Liver (tissue), 9 donors: Measurements from ENCODE around the gene SYTL3. TPM values are rescaled to one million over a fixed set of nuclear protein-coding genes. Genes with fewer than 3 reads are reported as not detected.
"Not testable (repeated sequence)": the region's sequence is repeated elsewhere in the genome, so short reads cannot be mapped to it uniquely, and the experiment has no call there.

ENCODE experiments used
- DNase-seq: peaks from one replicate; pipeline ENCODE4 v3.0.0-alpha.2; 2017; ENCODE audit warnings: low spot score
- H3K27ac ChIP-seq, 2 donors: one replicate each; pipeline ENCODE4 v1.7.0; 2013; ENCODE audit warnings: inconsistent platforms in 2 of 2, low read length in 2 of 2, control low read depth in 1 of 2, low read depth in 1 of 2, mild to moderate bottlenecking in 1 of 2
- H3K27me3 ChIP-seq, 4 donors: one replicate each; pipeline versions ENCODE4 v1.6.1 to v1.7.0; 2013; ENCODE audit warnings: low read length in 3 of 4, inconsistent platforms in 1 of 4, mild to moderate bottlenecking in 1 of 4, moderate library complexity in 1 of 4; ENCODE audit not compliant: control insufficient read depth in 4 of 4, insufficient read depth in 4 of 4
- H3K36me3 ChIP-seq, 4 donors: one replicate each; pipeline versions ENCODE4 v1.6.1 to v1.7.0; 2013; ENCODE audit warnings: low read length in 3 of 4, mild to moderate bottlenecking in 3 of 4, low read depth in 1 of 4, moderate library complexity in 1 of 4; ENCODE audit not compliant: control insufficient read depth in 4 of 4, insufficient read depth in 3 of 4
- H3K4me1 ChIP-seq, 4 donors: one replicate each; pipeline versions ENCODE4 v1.6.1 to v1.7.0; 2013; ENCODE audit warnings: low read length in 3 of 4, mild to moderate bottlenecking in 3 of 4, moderate library complexity in 1 of 4; ENCODE audit not compliant: control insufficient read depth in 4 of 4, insufficient read depth in 4 of 4
- H3K4me3 ChIP-seq, 3 donors: one replicate each; pipeline versions ENCODE4 v1.6.1 to v1.7.0; 2013; ENCODE audit warnings: low read length in 3 of 3, control low read depth in 1 of 3, low read depth in 1 of 3, mild to moderate bottlenecking in 1 of 3
- H3K9ac ChIP-seq, 2 donors: one replicate each; pipeline ENCODE4 v1.7.0; 2013; ENCODE audit warnings: low read length in 2 of 2, mild to moderate bottlenecking in 2 of 2, moderate library complexity in 2 of 2, control low read depth in 1 of 2, low read depth in 1 of 2
- H3K9me3 ChIP-seq, 4 donors: one replicate each; pipeline versions ENCODE4 v1.6.1 to v1.7.0; 2013; ENCODE audit warnings: low read length in 3 of 4; ENCODE audit not compliant: control insufficient read depth in 4 of 4
- ATF3 ChIP-seq: IDR thresholded peaks from 2 replicates; pipeline ENCODE4 v1.6.1; 2016; ENCODE audit warnings: antibody characterized with exemption
- EGR1 ChIP-seq, 2 donors: IDR thresholded peaks; 2 replicates each; pipeline ENCODE4 v1.6.1; 2016 to 2018; ENCODE audit warnings: antibody characterized with exemption in 2 of 2, low read depth in 2 of 2
- FOXA1 ChIP-seq: IDR thresholded peaks from 2 replicates; pipeline ENCODE4 v1.6.1; 2016; ENCODE audit warnings: antibody characterized with exemption
- FOXA2 ChIP-seq: IDR thresholded peaks from 2 replicates; pipeline ENCODE4 v1.6.1; 2016; ENCODE audit warnings: antibody characterized with exemption
- HNF4A ChIP-seq, 2 donors: conservative IDR thresholded peaks; 2 replicates each; pipeline ENCODE4 v1.6.1; 2016; ENCODE audit warnings: antibody characterized with exemption in 2 of 2, mild to moderate bottlenecking in 2 of 2
- HNF4G ChIP-seq: IDR thresholded peaks from 2 replicates; pipeline ENCODE4 v1.6.1; 2016; ENCODE audit warnings: antibody characterized with exemption
- JUND ChIP-seq, 2 donors: IDR thresholded peaks; 2 replicates each; pipeline ENCODE4 v1.6.1; 2016; ENCODE audit warnings: antibody characterized with exemption in 2 of 2
- MAX ChIP-seq: IDR thresholded peaks from 2 replicates; pipeline ENCODE4 v1.6.1; 2016; ENCODE audit warnings: antibody characterized with exemption
- NR2F2 ChIP-seq: IDR thresholded peaks from 2 replicates; pipeline ENCODE4 v1.6.1; 2016; ENCODE audit warnings: antibody characterized with exemption
- RAD21 ChIP-seq, 2 donors: IDR thresholded peaks; 2 replicates each; pipeline ENCODE4 v1.6.1; 2016; ENCODE audit warnings: antibody characterized with exemption in 2 of 2, mild to moderate bottlenecking in 2 of 2
- RXRA ChIP-seq, 2 donors: IDR thresholded peaks; 2 replicates each; pipeline ENCODE4 v1.6.1; 2017 to 2018; ENCODE audit warnings: antibody characterized with exemption in 2 of 2, mild to moderate bottlenecking in 1 of 2
- SP1 ChIP-seq: IDR thresholded peaks from 2 replicates; pipeline ENCODE4 v1.6.1; 2018; ENCODE audit warnings: antibody characterized with exemption, mild to moderate bottlenecking
- TAF1 ChIP-seq: conservative IDR thresholded peaks from 2 replicates; pipeline ENCODE4 v1.6.1; 2016; ENCODE audit warnings: antibody characterized with exemption, mild to moderate bottlenecking
- YY1 ChIP-seq: IDR thresholded peaks from 2 replicates; pipeline ENCODE4 v1.6.1; 2016; ENCODE audit warnings: antibody characterized with exemption, mild to moderate bottlenecking
- ZBTB33 ChIP-seq: IDR thresholded peaks from 2 replicates; pipeline ENCODE4 v1.6.1; 2016; ENCODE audit warnings: antibody characterized with exemption
- WGBS: extraction: QIAGEN DNeasy Blood & Tissue Kit; methylation state at CpG from one replicate; pipeline ENCODE4 v1.1.7; 2013; 5-methylcytosine and 5-hydroxymethylcytosine counted together
- polyA plus RNA-seq, 2 donors: library from polyadenylated mRNA; stranded (reverse) in 1 of 2; unstranded in 1 of 2; fragments of 200-250 nt in 1 of 2; fragments of >200 nt in 1 of 2; fragmentation: Nextera tagmentation in 1 of 2; extraction: Ambion mirVana in 1 of 2; gene quantifications; one replicate each; pipeline versions ENCODE4 v1.2.1 to v1.2.3, GENCODE V29; 2013 to 2015
- total RNA-seq, 2 donors: library from RNA; depleted of rRNA; stranded (reverse); fragments of >200 nt; gene quantifications; one replicate each; pipeline ENCODE4 v1.2.3, GENCODE V29; 2014
- TF ChIP-seq, protein P1 (sequence below): IDR thresholded peaks from 2 replicates; pipeline ENCODE4 v1.6.1; 2016; ENCODE audit warnings: antibody characterized with exemption, mild to moderate bottlenecking
- TF ChIP-seq, protein P2 (sequence below): fragments of 150-350 bp; IDR thresholded peaks from 2 replicates; pipeline ENCODE4 v1.5.1; 2017; ENCODE audit warnings: improper control_type of control experiment, low read depth, low read length; ENCODE audit not compliant: missing input control
- donor health status: healthy.
- donor health status: healthy.
- donor health status: healthy.
- donor health status: healthy.
- donor health status: healthy.

Gene SYTL3
- total and polyA plus RNA-seq, 4 donors, result 0.28 to 1.7 (median 0.51) TPM

DNA sequence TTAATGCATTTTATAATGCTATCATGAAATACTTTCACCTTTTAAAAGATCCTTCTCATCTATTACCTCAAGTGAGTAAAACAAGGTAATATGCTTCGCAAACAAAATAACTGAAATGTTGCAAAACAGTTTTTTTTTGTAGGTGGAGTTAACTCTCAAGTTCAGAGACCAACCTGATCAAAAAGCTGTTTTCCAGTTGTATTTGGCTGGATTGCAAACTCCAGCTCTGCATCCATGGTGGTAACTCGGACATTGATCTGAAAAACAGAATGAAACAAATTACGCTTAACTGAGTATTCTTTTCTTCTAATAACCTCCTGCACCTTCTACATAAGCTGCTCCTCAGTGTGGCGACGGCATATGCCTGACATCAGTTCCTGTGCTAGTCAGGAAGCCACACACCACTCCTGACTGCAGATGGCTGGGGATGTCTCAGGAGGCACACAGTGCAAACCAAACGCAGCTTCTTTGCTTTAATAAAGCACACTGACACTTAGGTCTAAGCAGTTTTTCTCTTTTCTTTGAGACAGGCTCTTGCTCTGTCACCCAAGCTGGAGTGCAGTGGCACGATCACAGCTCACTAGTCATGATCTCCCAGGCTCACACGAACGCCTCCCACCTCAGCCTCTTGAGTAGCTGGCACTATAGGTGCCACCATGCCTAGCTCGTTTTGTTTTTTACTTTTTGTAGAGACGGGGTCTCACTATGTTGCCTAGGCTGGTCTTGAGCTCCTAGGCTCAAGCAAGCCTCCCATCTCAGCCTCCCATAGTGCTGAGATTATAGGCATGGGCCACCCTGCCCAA, 139.5 kb downstream of the SYTL3 start:
- H3K4me1 ChIP-seq, result peaks cover 0 to 15% (median 6%) of the 10 kb centered on the region in 4 donors
- H3K27ac ChIP-seq, result peak overlapping the region in 1 of 2 donors; percentile 55
- no peak overlapping the region for H3K4me3 ChIP-seq

DNA sequence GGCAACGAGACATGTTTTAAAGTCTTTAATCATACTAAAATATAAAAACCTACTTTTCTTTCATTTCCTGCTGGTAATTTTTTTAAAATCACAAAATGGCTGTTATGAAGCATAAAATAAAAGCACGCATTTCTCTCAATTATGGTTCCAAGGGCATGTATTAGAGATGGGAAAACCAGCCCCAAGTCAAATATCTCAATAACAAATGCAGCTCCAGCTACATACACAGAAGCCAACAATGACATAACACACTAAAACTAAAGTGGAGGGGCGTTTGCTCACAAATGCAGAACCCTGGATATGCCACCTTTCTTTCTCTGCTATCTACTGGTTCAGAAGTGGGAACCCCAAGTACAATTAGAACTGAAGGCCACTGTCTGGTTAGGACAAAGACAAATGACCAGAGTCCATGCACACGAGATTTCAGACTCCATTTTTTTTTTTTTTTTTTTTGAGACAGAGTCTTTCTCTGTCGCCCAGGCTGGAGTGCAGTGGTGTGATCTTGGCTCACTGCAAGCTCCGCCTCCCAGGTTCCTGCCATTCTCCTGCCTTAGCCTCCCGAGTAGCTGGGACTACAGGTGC, 141.5 kb downstream of the SYTL3 start:
- no peak for TF ChIP-seq HNF4A (conservative IDR thresholded peaks at IDR 0.05)
- TF ChIP-seq RXRA (IDR thresholded peaks at IDR 0.05), result no peak
- TF ChIP-seq, protein P1, sequence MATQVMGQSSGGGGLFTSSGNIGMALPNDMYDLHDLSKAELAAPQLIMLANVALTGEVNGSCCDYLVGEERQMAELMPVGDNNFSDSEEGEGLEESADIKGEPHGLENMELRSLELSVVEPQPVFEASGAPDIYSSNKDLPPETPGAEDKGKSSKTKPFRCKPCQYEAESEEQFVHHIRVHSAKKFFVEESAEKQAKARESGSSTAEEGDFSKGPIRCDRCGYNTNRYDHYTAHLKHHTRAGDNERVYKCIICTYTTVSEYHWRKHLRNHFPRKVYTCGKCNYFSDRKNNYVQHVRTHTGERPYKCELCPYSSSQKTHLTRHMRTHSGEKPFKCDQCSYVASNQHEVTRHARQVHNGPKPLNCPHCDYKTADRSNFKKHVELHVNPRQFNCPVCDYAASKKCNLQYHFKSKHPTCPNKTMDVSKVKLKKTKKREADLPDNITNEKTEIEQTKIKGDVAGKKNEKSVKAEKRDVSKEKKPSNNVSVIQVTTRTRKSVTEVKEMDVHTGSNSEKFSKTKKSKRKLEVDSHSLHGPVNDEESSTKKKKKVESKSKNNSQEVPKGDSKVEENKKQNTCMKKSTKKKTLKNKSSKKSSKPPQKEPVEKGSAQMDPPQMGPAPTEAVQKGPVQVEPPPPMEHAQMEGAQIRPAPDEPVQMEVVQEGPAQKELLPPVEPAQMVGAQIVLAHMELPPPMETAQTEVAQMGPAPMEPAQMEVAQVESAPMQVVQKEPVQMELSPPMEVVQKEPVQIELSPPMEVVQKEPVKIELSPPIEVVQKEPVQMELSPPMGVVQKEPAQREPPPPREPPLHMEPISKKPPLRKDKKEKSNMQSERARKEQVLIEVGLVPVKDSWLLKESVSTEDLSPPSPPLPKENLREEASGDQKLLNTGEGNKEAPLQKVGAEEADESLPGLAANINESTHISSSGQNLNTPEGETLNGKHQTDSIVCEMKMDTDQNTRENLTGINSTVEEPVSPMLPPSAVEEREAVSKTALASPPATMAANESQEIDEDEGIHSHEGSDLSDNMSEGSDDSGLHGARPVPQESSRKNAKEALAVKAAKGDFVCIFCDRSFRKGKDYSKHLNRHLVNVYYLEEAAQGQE, result no peak
- TF ChIP-seq RAD21 (IDR thresholded peaks at IDR 0.05), result no peak
- no peak for TF ChIP-seq YY1
- TF ChIP-seq FOXA2, result no peak
- no peak for TF ChIP-seq EGR1 (IDR thresholded peaks at IDR 0.05; ENCODE audit: low read depth in 2 of 2)
- TF ChIP-seq NR2F2, result no peak
- TF ChIP-seq, protein P2, sequence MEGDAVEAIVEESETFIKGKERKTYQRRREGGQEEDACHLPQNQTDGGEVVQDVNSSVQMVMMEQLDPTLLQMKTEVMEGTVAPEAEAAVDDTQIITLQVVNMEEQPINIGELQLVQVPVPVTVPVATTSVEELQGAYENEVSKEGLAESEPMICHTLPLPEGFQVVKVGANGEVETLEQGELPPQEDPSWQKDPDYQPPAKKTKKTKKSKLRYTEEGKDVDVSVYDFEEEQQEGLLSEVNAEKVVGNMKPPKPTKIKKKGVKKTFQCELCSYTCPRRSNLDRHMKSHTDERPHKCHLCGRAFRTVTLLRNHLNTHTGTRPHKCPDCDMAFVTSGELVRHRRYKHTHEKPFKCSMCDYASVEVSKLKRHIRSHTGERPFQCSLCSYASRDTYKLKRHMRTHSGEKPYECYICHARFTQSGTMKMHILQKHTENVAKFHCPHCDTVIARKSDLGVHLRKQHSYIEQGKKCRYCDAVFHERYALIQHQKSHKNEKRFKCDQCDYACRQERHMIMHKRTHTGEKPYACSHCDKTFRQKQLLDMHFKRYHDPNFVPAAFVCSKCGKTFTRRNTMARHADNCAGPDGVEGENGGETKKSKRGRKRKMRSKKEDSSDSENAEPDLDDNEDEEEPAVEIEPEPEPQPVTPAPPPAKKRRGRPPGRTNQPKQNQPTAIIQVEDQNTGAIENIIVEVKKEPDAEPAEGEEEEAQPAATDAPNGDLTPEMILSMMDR, result no peak
- TF ChIP-seq MAX, result no peak
- TF ChIP-seq HNF4G, result no peak
- no peak for TF ChIP-seq ZBTB33
- no peak for TF ChIP-seq FOXA1
- no peak for TF ChIP-seq TAF1
- TF ChIP-seq SP1, result no peak
- TF ChIP-seq JUND (IDR thresholded peaks at IDR 0.05), result no peak
- Histone ChIP-seq H3K4me3 (no peak overlapping the region), H3K36me3 (peaks cover 0 to 7% (median 0%) of the 10 kb centered on the region in 4 donors), H3K27me3 (no peaks in the 10 kb centered on the region), H3K9ac (no peak overlapping the region), H3K27ac (no peak overlapping the region), H3K9me3 (no peaks in the 10 kb centered on the region), H3K4me1 (peaks cover 0 to 15% (median 6%) of the 10 kb centered on the region in 4 donors)
- 86% methylated on average over 7 of the region's 7 CpGs for WGBS
- DNase-seq, result no peak

More for the DNA sequence above, 139.5 kb downstream of the SYTL3 start:
- no peak for DNase-seq
- no peaks in the 10 kb centered on the region for H3K9me3 ChIP-seq
- H3K36me3 ChIP-seq, result peaks cover 7 to 21% (median 14%) of the 10 kb centered on the region in 4 donors
- no peak for TF ChIP-seq RXRA (IDR thresholded peaks at IDR 0.05)
- peak; percentile 19 for TF ChIP-seq YY1
- TF ChIP-seq HNF4A (conservative IDR thresholded peaks at IDR 0.05), result peak in 1 of 2 donors; percentile 35
- no peak for TF ChIP-seq TAF1
- peak in 1 of 2 donors; percentile 7 for TF ChIP-seq RAD21 (IDR thresholded peaks at IDR 0.05)
- TF ChIP-seq ATF3, result no peak
- H3K9ac ChIP-seq, result peak overlapping the region; percentile 11 to 19
- WGBS, result 61% methylated on average over 11 of the region's 11 CpGs
- no peaks in the 10 kb centered on the region for H3K27me3 ChIP-seq

GRCh38 chr6:158792505-158792904, 142.7 kb downstream of the SYTL3 start:
- not testable (repeated sequence) for H3K36me3 ChIP-seq, H3K9me3 ChIP-seq, DNase-seq, H3K4me3 ChIP-seq, H3K27ac ChIP-seq, H3K9ac ChIP-seq, H3K27me3 ChIP-seq
- H3K4me1 ChIP-seq, result peaks cover 0 to 20% (median 7%) of the 10 kb centered on the region in 4 donors
- WGBS, result 94% methylated on average over 10 of the region's 10 CpGs
